ENCODE results near the gene SELENOO. TPM values are rescaled to one million over a fixed set of nuclear protein-coding genes. Genes with fewer than 3 reads are reported as not detected.

SELENOO gene
- total RNA-seq, 1 experiment from 2014 or later: 29.6 TPM

DNA sequence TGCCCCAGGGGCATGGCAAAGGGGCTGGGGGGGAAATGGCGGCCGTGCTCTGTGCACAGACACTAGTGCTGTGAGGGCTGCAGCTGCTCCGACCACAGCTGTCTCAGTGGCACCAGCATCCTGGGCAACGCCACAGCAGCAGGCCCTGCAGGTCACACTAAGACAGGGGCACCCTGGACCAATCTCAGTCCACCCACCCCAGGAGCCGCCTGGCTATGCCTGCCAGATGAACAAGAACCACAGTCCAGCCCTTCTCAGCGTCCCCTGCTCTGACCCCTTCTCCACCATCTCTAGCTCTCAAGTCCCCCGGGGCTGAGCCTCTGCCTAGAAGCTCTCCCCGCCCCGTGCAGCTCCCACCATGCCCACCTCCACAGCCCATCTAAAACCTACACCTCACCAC lies 27.6 kb downstream of the SELENOO start:
- RAD21 ChIA-PET (ENCODE audit: low non-redundant PET in 1 of 2, low total read pairs in 2 of 2, uncharacterized antibody in 2 of 2, unreplicated experiment in 2 of 2): no interaction called here
- H3K27me3 ChIP-seq (ENCODE audit: insufficient read depth, low read length): no peaks in the 10 kb centered on the region
- H3K9me2 ChIP-seq (ENCODE audit: insufficient read depth): no peaks in the 10 kb centered on the region
- H3K9me3 ChIP-seq (ENCODE audit: control insufficient read depth in 1 of 2, insufficient read depth in 1 of 2, low read depth in 1 of 2, low read length in 2 of 2): no peaks in the 10 kb centered on the region
- CTCF ChIA-PET: no interaction called here
- no peaks in the 10 kb centered on the region for H3K4me1 ChIP-seq (ENCODE audit: control insufficient read depth in 1 of 2, insufficient read depth in 2 of 2, low read length in 2 of 2)
- H2AFZ ChIP-seq (ENCODE audit: low read depth, low read length, poor library complexity, severe bottlenecking): no peak overlapping the region
- no peak for DNase-seq (ENCODE audit: low read depth, low spot score)
- no peak overlapping the region for H3K9ac ChIP-seq (ENCODE audit: low read length)
- no TSS peak for BruUV-seq (replicated peaks)
- TF ChIP-seq CEBPB (IDR thresholded peaks at IDR 0.05; ENCODE audit: low read depth) (no peak), POLR2AphosphoS5 (IDR thresholded peaks at IDR 0.05; ENCODE audit: low read depth, low read length) (no peak), JUND (IDR thresholded peaks at IDR 0.05) (no peak), RAD21 (IDR thresholded peaks at IDR 0.05; ENCODE audit: low read depth) (no peak), CTCF (IDR thresholded peaks at IDR 0.05 in 2 of 3, conservative IDR thresholded peaks at IDR 0.05 in 1 of 3; ENCODE audit: borderline replicate concordance in 1 of 3, insufficient read depth in 1 of 3, low read depth in 2 of 3, low read length in 2 of 3) (no peak), EGR1 (IDR thresholded peaks at IDR 0.05; ENCODE audit: low read depth) (no peak), ATF3 (IDR thresholded peaks at IDR 0.05) (no peak), YY1 (IDR thresholded peaks at IDR 0.05; ENCODE audit: extremely low read depth, insufficient replicate concordance, low read depth, low read length) (no peak), SP1 (IDR thresholded peaks at IDR 0.05; ENCODE audit: low read depth) (no peak), CBX3 (IDR thresholded peaks at IDR 0.05; ENCODE audit: low read depth) (no peak), EZH2 (IDR thresholded peaks at IDR 0.05) (no peak), SIN3A (IDR thresholded peaks at IDR 0.05; ENCODE audit: low read depth) (no peak), MAX (IDR thresholded peaks at IDR 0.05) (no peak), TCF7L2 (IDR thresholded peaks at IDR 0.05; ENCODE audit: borderline replicate concordance, extremely low read depth, insufficient read depth, insufficient read length) (no peak), ZBTB33 (IDR thresholded peaks at IDR 0.05; ENCODE audit: extremely low read depth, insufficient replicate concordance, low read length) (no peak)
- TF ChIP-seq, protein P1, sequence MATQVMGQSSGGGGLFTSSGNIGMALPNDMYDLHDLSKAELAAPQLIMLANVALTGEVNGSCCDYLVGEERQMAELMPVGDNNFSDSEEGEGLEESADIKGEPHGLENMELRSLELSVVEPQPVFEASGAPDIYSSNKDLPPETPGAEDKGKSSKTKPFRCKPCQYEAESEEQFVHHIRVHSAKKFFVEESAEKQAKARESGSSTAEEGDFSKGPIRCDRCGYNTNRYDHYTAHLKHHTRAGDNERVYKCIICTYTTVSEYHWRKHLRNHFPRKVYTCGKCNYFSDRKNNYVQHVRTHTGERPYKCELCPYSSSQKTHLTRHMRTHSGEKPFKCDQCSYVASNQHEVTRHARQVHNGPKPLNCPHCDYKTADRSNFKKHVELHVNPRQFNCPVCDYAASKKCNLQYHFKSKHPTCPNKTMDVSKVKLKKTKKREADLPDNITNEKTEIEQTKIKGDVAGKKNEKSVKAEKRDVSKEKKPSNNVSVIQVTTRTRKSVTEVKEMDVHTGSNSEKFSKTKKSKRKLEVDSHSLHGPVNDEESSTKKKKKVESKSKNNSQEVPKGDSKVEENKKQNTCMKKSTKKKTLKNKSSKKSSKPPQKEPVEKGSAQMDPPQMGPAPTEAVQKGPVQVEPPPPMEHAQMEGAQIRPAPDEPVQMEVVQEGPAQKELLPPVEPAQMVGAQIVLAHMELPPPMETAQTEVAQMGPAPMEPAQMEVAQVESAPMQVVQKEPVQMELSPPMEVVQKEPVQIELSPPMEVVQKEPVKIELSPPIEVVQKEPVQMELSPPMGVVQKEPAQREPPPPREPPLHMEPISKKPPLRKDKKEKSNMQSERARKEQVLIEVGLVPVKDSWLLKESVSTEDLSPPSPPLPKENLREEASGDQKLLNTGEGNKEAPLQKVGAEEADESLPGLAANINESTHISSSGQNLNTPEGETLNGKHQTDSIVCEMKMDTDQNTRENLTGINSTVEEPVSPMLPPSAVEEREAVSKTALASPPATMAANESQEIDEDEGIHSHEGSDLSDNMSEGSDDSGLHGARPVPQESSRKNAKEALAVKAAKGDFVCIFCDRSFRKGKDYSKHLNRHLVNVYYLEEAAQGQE (IDR thresholded peaks at IDR 0.05; ENCODE audit: low read depth): no peak
- intact Hi-C loops (cut with micrococcal nuclease): no loop called here
- peaks cover 16% of the 10 kb centered on the region for H3K79me2 ChIP-seq (ENCODE audit: insufficient read depth, low read length)
- ATAC-seq: no peak
- peaks cover 8 to 12% of the 10 kb centered on the region in 2 experiments; a peak in 3 of 4 replicates for H3K36me3 ChIP-seq (ENCODE audit: control insufficient read depth in 1 of 2, insufficient read depth in 2 of 2, low read length in 2 of 2)
- H4K20me1 ChIP-seq (ENCODE audit: insufficient read depth): no peaks in the 10 kb centered on the region
- POLR2A ChIA-PET: no interaction called here
- H3K27ac ChIP-seq (ENCODE audit: low read depth, low read length): no peak overlapping the region
- H3K4me3 ChIP-seq (replicated peaks in 1 of 2; ENCODE audit: low read depth in 1 of 2, low read length in 2 of 2): no peak overlapping the region
- H3K4me2 ChIP-seq (ENCODE audit: low read length): no peak overlapping the region

Data from HCT116 (cell line).